ENCODE measurements around the gene ZW10.

Gene ZW10

DNA sequence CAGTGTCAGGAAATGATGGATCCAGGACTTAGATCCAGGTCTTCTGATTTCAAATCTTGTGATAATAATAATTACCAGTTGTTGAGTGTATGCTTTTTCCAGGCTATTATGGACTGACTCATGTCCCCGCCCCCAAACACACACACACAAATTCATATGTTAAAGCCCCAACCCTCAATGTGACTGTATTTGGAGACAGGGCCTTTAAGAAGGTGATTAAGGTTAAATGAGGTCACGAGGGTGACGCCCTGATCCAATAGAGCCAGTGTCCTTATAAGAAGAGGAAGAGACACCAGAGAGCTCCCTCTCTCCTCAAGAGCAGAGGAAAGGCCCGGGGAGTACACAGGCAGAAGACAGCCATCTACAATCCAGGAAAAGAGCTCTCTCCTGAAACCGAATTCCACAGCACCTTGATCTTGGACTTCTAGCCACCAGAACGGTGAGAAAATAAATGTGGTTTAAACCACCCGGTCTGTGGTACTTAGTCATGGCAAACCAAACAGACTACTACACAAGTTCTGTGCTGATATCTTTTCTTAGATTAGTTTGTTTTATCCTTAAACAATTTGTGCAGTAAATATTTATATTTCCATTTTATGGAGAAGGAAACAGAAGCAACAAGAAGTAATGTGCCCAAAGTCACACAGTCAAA lies 75.6 kb downstream of the ZW10 start:
- TF ChIP-seq, protein P1, sequence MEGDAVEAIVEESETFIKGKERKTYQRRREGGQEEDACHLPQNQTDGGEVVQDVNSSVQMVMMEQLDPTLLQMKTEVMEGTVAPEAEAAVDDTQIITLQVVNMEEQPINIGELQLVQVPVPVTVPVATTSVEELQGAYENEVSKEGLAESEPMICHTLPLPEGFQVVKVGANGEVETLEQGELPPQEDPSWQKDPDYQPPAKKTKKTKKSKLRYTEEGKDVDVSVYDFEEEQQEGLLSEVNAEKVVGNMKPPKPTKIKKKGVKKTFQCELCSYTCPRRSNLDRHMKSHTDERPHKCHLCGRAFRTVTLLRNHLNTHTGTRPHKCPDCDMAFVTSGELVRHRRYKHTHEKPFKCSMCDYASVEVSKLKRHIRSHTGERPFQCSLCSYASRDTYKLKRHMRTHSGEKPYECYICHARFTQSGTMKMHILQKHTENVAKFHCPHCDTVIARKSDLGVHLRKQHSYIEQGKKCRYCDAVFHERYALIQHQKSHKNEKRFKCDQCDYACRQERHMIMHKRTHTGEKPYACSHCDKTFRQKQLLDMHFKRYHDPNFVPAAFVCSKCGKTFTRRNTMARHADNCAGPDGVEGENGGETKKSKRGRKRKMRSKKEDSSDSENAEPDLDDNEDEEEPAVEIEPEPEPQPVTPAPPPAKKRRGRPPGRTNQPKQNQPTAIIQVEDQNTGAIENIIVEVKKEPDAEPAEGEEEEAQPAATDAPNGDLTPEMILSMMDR (IDR thresholded peaks at IDR 0.05; ENCODE audit: low read length) = no peak
- TF ChIP-seq EZH2 (IDR thresholded peaks at IDR 0.05; ENCODE audit: borderline replicate concordance, low read length) = no peak
- Histone ChIP-seq H3K9me3 (ENCODE audit: low read length) (no peaks in the 10 kb centered on the region), H3K4me1 (ENCODE audit: insufficient read depth, low read length, severe bottlenecking) (no peaks in the 10 kb centered on the region), H3K27ac (ENCODE audit: low read depth, low read length, poor library complexity, severe bottlenecking) (no peak overlapping the region), H3K79me2 (ENCODE audit: insufficient read depth, low read length) (no peaks in the 10 kb centered on the region), H3K9me2 (ENCODE audit: low read depth, low read length) (no peaks in the 10 kb centered on the region), H3F3A (ENCODE audit: insufficient read depth, low read length) (no peaks in the 10 kb centered on the region), H2AFZ (ENCODE audit: low read length) (no peak overlapping the region), H3K36me3 (ENCODE audit: insufficient read depth, low read length) (no peaks in the 10 kb centered on the region), H3K27me3 (ENCODE audit: insufficient read depth, low read length) (no peaks in the 10 kb centered on the region), H3K9ac (ENCODE audit: low read length) (no peak overlapping the region), H3K4me3 (ENCODE audit: low read depth, low read length, poor library complexity, severe bottlenecking) (no peak overlapping the region), H3K4me2 (ENCODE audit: low read length) (no peak overlapping the region), H4K20me1 (ENCODE audit: insufficient read depth, low read length) (no peaks in the 10 kb centered on the region)

DNA sequence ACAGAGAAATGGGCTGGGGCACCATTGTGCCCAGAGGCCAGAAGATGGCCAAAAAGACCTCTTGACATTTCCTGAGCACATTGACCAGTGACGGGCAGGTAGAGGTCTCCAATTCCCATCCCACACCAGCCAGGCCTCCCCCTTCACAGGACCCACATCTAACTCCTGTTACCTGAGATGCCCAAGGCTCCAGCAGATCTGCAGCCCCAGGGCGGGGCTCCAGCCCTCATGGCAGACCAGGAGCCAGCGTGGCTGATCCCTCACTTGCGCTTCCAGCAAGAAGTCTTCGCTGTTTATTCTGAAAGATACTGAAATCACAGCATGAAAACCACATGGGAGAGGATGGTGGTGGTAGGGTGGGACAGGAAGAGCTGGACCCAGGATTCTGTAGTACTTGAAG lies 76.4 kb downstream of the ZW10 start:
- no peaks in the 10 kb centered on the region for H3K36me3 ChIP-seq (ENCODE audit: insufficient read depth, low read length)
- no peak overlapping the region for H3K27ac ChIP-seq (ENCODE audit: low read depth, low read length, poor library complexity, severe bottlenecking)
- no peaks in the 10 kb centered on the region for H3K9me2 ChIP-seq (ENCODE audit: low read depth, low read length)
- TF ChIP-seq, protein P1 (IDR thresholded peaks at IDR 0.05; ENCODE audit: low read length) = no peak
- TF ChIP-seq EZH2 (IDR thresholded peaks at IDR 0.05; ENCODE audit: borderline replicate concordance, low read length) = no peak
- no peaks in the 10 kb centered on the region for H4K20me1 ChIP-seq (ENCODE audit: insufficient read depth, low read length)
- H2AFZ ChIP-seq (ENCODE audit: low read length) = no peak overlapping the region
- H3K9me3 ChIP-seq (ENCODE audit: low read length) = no peaks in the 10 kb centered on the region
- no peaks in the 10 kb centered on the region for H3F3A ChIP-seq (ENCODE audit: insufficient read depth, low read length)
- H3K79me2 ChIP-seq (ENCODE audit: insufficient read depth, low read length) = no peaks in the 10 kb centered on the region
- H3K4me3 ChIP-seq (ENCODE audit: low read depth, low read length, poor library complexity, severe bottlenecking) = no peak overlapping the region
- H3K4me2 ChIP-seq (ENCODE audit: low read length) = no peak overlapping the region
- H3K27me3 ChIP-seq (ENCODE audit: insufficient read depth, low read length) = no peaks in the 10 kb centered on the region
- no peak overlapping the region for H3K9ac ChIP-seq (ENCODE audit: low read length)
- H3K4me1 ChIP-seq (ENCODE audit: insufficient read depth, low read length, severe bottlenecking) = no peaks in the 10 kb centered on the region

DNA sequence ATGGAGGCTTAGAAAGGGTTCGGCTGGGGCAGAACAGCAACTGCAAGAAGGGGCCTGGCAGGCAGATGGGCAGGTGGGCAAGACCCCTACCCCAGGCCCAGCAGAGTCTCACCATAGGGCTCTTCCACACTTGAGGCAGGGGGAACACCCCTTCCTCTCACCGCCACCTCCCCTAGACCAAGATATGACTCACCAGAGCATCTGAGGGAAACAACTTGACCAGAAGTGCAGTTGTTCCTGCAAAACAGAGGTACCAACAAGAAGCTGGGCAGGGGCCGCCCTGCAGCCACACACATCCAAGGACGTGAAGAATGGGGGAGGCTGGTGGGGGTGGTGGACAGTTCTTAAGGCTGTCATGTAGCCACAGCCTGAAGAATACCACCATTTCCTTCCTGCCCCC lies 78.3 kb downstream of the ZW10 start:
- H3K36me3 ChIP-seq (ENCODE audit: insufficient read depth, low read length) = no peaks in the 10 kb centered on the region
- H3K9ac ChIP-seq (ENCODE audit: low read length) = no peak overlapping the region
- no peaks in the 10 kb centered on the region for H3K9me3 ChIP-seq (ENCODE audit: low read length)
- H4K20me1 ChIP-seq (ENCODE audit: insufficient read depth, low read length) = no peaks in the 10 kb centered on the region
- H3F3A ChIP-seq (ENCODE audit: insufficient read depth, low read length) = no peaks in the 10 kb centered on the region
- no peak overlapping the region for H3K27ac ChIP-seq (ENCODE audit: low read depth, low read length, poor library complexity, severe bottlenecking)
- TF ChIP-seq, protein P1 (IDR thresholded peaks at IDR 0.05; ENCODE audit: low read length) = no peak
- no peak for TF ChIP-seq EZH2 (IDR thresholded peaks at IDR 0.05; ENCODE audit: borderline replicate concordance, low read length)
- no peak overlapping the region for H3K4me3 ChIP-seq (ENCODE audit: low read depth, low read length, poor library complexity, severe bottlenecking)
- H3K27me3 ChIP-seq (ENCODE audit: insufficient read depth, low read length) = no peaks in the 10 kb centered on the region
- H3K9me2 ChIP-seq (ENCODE audit: low read depth, low read length) = no peaks in the 10 kb centered on the region
- H3K4me1 ChIP-seq (ENCODE audit: insufficient read depth, low read length, severe bottlenecking) = no peaks in the 10 kb centered on the region
- H2AFZ ChIP-seq (ENCODE audit: low read length) = no peak overlapping the region
- H3K79me2 ChIP-seq (ENCODE audit: insufficient read depth, low read length) = no peaks in the 10 kb centered on the region
- no peak overlapping the region for H3K4me2 ChIP-seq (ENCODE audit: low read length)

All from OCI-LY1 (cell line).